ENCODE results near the gene LRRK2. TPM values are rescaled to one million over a fixed set of nuclear protein-coding genes. Genes with fewer than 3 reads are reported as not detected.

The LRRK2 gene
- polyA plus RNA-seq = 1 to 10 TPM in 2 of 4 donors, under 1 TPM in 2; 0.22 to 1.7 (median 0.99) TPM
- long read RNA-seq, donor 1 = 0 reads
- long read RNA-seq, donor 2 = 0 reads
- long read RNA-seq, donor 3 = 0 reads
- long read RNA-seq, donor 4 = 0 reads
- long read RNA-seq, donor 5 = 0 reads
- long read RNA-seq, donor 6 = 0 reads
- long read RNA-seq, donor 7 = 0 reads
- long read RNA-seq, donor 8 = 0 reads
- long read RNA-seq, donor 9 = 0 reads
- long read RNA-seq, donor 10 = 0 reads

DNA sequence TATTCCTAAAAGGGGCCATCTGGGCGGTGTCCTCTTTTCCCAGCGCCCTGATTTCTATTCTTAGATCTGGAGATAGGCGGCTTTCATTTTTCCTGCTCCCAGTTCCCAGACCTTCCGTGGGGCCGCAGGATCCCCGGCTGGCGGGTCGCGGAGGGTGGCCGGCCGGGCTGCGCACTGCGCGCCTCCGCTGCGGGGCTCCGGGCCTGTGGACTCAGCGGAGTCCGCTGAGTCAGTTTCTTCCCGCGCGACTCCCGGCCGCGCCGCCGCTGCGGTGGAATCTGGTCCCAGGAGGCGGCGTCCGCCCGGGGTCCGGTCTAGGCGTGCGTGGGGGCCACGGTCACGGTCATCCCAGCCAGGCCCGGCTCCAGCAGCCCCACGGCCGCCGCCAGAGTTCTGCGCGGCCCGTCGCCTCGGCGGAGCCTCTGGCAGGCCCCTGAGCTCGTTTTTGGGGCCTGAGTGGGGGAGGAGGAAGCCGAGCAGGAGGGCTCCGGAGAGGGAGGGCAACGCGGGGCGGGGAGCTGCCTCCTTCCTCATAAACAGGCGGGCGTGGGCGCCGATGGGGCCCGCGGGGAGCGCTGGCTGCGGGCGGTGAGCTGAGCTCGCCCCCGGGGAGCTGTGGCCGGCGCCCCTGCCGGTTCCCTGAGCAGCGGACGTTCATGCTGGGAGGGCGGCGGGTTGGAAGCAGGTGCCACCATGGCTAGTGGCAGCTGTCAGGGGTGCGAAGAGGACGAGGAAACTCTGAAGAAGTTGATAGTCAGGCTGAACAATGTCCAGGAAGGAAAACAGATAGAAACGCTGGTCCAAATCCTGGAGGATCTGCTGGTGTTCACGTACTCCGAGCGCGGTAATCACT, at the start of gene LRRK2:
Gene LRRK2, plus strand, starts transcription at position 559 of the 853 bp plus-strand sequence. Its CDS starts 135 bp downstream, at position 694.
- FAIRE-seq (no peak), DNase-seq (peak; percentile 23 to 60)
- peaks cover 0 to 3% of the 10 kb centered on the region in 2 donors for H3K9me3 ChIP-seq (ENCODE audit: control insufficient read depth in 2 of 2, insufficient read depth in 1 of 2, low read depth in 1 of 2, low read length in 1 of 2)
- peaks cover 0 to 18% (median 0%) of the 10 kb centered on the region in 3 donors for H3K27me3 ChIP-seq (ENCODE audit: control insufficient read depth in 3 of 3, insufficient read depth in 3 of 3, low read length in 3 of 3)
- no peaks in the 10 kb centered on the region for H3K4me1 ChIP-seq (ENCODE audit: control insufficient read depth in 3 of 3, insufficient read depth in 2 of 3, low read depth in 1 of 3, low read length in 2 of 3)
- H3K4me3 ChIP-seq (ENCODE audit: low read depth in 1 of 3, low read length in 3 of 3) = peak within 1 kb of the TSS; percentile 46 to 54 (median 51)
- 1 to 2% (median 2%) methylated on average over 71 to 78 of the region's 78 CpGs for WGBS, 3 donors
- peak within 1 kb of the TSS in 2 of 3 donors; percentile 29 to 92 for H3K27ac ChIP-seq (ENCODE audit: low read depth in 1 of 3, low read length in 2 of 3)
- H3K36me3 ChIP-seq (ENCODE audit: control insufficient read depth in 3 of 3, insufficient read depth in 2 of 3, low read depth in 1 of 3, low read length in 3 of 3) = no peaks in the 10 kb centered on the region

DNA sequence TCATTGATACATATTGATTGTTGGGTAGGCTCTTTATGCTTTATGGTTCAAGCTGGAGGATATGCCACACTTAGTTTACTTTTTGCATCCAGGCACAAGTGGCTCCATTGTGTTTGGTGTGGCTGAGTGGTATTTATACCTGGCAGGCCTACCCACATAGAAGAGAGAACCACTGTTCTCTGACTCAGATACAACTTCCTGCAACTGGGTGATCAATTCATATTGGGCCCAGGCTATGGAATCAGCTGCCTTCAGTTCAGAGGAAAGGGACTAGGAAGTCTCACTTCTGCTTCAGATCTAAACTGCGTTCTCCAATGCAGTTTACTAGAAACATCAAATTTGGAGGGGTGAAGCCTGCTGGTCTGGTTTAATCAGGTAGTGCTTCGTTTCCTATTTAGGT, 49.8 kb upstream of the LRRK2 start:
- H3K36me3 ChIP-seq (ENCODE audit: control insufficient read depth in 3 of 3, insufficient read depth in 2 of 3, low read depth in 1 of 3, low read length in 3 of 3) = no peaks in the 10 kb centered on the region
- FAIRE-seq (no peak), DNase-seq (no peak)
- H3K27me3 ChIP-seq (ENCODE audit: control insufficient read depth in 3 of 3, insufficient read depth in 3 of 3, low read length in 3 of 3) = no peaks in the 10 kb centered on the region
- no peak overlapping the region for H3K4me3 ChIP-seq (ENCODE audit: low read depth in 1 of 3, low read length in 3 of 3)
- 58 to 74% (median 70%) methylated on average over 2 of the region's 2 CpGs for WGBS, 3 donors
- no peaks in the 10 kb centered on the region for H3K4me1 ChIP-seq (ENCODE audit: control insufficient read depth in 3 of 3, insufficient read depth in 2 of 3, low read depth in 1 of 3, low read length in 2 of 3)
- no peak overlapping the region for H3K27ac ChIP-seq (ENCODE audit: low read depth in 1 of 3, low read length in 2 of 3)
- H3K9me3 ChIP-seq (ENCODE audit: control insufficient read depth in 2 of 2, insufficient read depth in 1 of 2, low read depth in 1 of 2, low read length in 1 of 2) = peaks cover 0 to under 1% of the 10 kb centered on the region in 2 donors

DNA sequence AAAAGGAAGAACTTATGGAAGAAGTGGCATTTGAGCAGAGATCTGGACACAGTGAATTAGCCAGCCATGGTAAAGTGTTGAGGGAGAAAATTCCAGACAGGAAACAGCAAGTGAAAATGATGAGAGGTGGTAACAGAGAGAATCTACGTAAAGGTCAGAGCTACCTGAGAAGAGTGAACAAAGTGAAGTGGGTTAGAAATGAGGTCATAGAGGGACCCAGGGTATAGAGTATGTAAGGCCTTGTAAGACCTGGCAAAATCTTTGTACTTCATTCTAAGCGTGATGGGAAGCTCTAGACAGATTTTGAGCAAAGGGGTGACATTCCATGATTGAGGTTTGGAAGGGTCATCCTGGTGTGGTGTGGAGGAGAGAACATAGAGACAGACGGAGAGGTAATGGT, 49.3 kb upstream of the LRRK2 start:
- FAIRE-seq = no peak

GRCh38 chr12:40178701-40179100, 46.1 kb upstream of the LRRK2 start:
- DNase-seq (no peak), FAIRE-seq (no peak)
- Histone ChIP-seq H3K27me3 (ENCODE audit: control insufficient read depth in 3 of 3, insufficient read depth in 3 of 3, low read length in 3 of 3) (no peaks in the 10 kb centered on the region), H3K4me3 (ENCODE audit: low read depth in 1 of 3, low read length in 3 of 3) (no peak overlapping the region), H3K4me1 (ENCODE audit: control insufficient read depth in 3 of 3, insufficient read depth in 2 of 3, low read depth in 1 of 3, low read length in 2 of 3) (no peaks in the 10 kb centered on the region), H3K9me3 (ENCODE audit: control insufficient read depth in 2 of 2, insufficient read depth in 1 of 2, low read depth in 1 of 2, low read length in 1 of 2) (peaks cover 0 to 4% of the 10 kb centered on the region in 2 donors), H3K36me3 (ENCODE audit: control insufficient read depth in 3 of 3, insufficient read depth in 2 of 3, low read depth in 1 of 3, low read length in 3 of 3) (no peaks in the 10 kb centered on the region), H3K27ac (ENCODE audit: low read depth in 1 of 3, low read length in 2 of 3) (no peak overlapping the region)
- 52 to 79% (median 73%) methylated on average over 4 of the region's 4 CpGs for WGBS, 3 donors

More for the DNA sequence above, 49.3 kb upstream of the LRRK2 start:
- Histone ChIP-seq H3K27me3 (ENCODE audit: control insufficient read depth in 3 of 3, insufficient read depth in 3 of 3, low read length in 3 of 3) (no peaks in the 10 kb centered on the region), H3K4me1 (ENCODE audit: control insufficient read depth in 3 of 3, insufficient read depth in 2 of 3, low read depth in 1 of 3, low read length in 2 of 3) (no peaks in the 10 kb centered on the region), H3K4me3 (ENCODE audit: low read depth in 1 of 3, low read length in 3 of 3) (no peak overlapping the region), H3K27ac (ENCODE audit: low read depth in 1 of 3, low read length in 2 of 3) (no peak overlapping the region), H3K9me3 (ENCODE audit: control insufficient read depth in 2 of 2, insufficient read depth in 1 of 2, low read depth in 1 of 2, low read length in 1 of 2) (peaks cover 0 to 4% of the 10 kb centered on the region in 2 donors), H3K36me3 (ENCODE audit: control insufficient read depth in 3 of 3, insufficient read depth in 2 of 3, low read depth in 1 of 3, low read length in 3 of 3) (no peaks in the 10 kb centered on the region)
- DNase-seq = no peak
- 88 to 94% (median 90%) methylated on average over 3 of the region's 3 CpGs for WGBS, 3 donors

DNA sequence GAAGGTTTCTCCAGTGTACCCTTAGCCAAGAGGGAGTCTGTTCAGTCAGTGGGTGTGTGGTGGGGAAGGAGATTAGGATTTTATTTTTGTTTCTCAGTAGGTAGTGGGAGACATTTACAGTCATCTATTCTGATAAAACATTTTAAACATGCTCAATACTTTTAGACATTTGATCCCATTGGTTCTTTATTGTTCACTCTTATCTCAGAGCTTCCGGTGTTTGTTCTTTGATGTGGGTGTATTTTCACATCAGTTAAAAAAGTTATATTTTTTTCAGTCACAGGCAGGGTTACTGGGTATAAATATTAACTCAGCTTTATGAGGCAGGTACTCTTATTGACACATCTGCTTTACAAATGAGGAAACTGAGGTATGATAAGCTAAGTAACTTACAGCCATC, 43.3 kb upstream of the LRRK2 start:
- FAIRE-seq (no peak), DNase-seq (no peak)
- H3K4me1 ChIP-seq (ENCODE audit: control insufficient read depth in 3 of 3, insufficient read depth in 2 of 3, low read depth in 1 of 3, low read length in 2 of 3) = no peaks in the 10 kb centered on the region
- no peaks in the 10 kb centered on the region for H3K36me3 ChIP-seq (ENCODE audit: control insufficient read depth in 3 of 3, insufficient read depth in 2 of 3, low read depth in 1 of 3, low read length in 3 of 3)
- peaks cover 0 to 4% of the 10 kb centered on the region in 2 donors for H3K9me3 ChIP-seq (ENCODE audit: control insufficient read depth in 2 of 2, insufficient read depth in 1 of 2, low read depth in 1 of 2, low read length in 1 of 2)
- H3K27me3 ChIP-seq (ENCODE audit: control insufficient read depth in 3 of 3, insufficient read depth in 3 of 3, low read length in 3 of 3) = no peaks in the 10 kb centered on the region
- no peak overlapping the region for H3K4me3 ChIP-seq (ENCODE audit: low read depth in 1 of 3, low read length in 3 of 3)
- 21 to 50% (median 31%) methylated on average over 1 of the region's 1 CpG for WGBS, 3 donors
- H3K27ac ChIP-seq (ENCODE audit: low read depth in 1 of 3, low read length in 2 of 3) = no peak overlapping the region

- Histone ChIP-seq H3K9me3 (ENCODE audit: control insufficient read depth in 2 of 2, insufficient read depth in 1 of 2, low read depth in 1 of 2, low read length in 1 of 2) (peaks cover 0 to 10% of the 10 kb centered on the region in 2 donors), H3K4me1 (ENCODE audit: control insufficient read depth in 3 of 3, insufficient read depth in 2 of 3, low read depth in 1 of 3, low read length in 2 of 3) (no peaks in the 10 kb centered on the region), H3K27ac (ENCODE audit: low read depth in 1 of 3, low read length in 2 of 3) (no peak overlapping the region), H3K36me3 (ENCODE audit: control insufficient read depth in 3 of 3, insufficient read depth in 2 of 3, low read depth in 1 of 3, low read length in 3 of 3) (no peaks in the 10 kb centered on the region), H3K4me3 (ENCODE audit: low read depth in 1 of 3, low read length in 3 of 3) (no peak overlapping the region), H3K27me3 (ENCODE audit: control insufficient read depth in 3 of 3, insufficient read depth in 3 of 3, low read length in 3 of 3) (no peaks in the 10 kb centered on the region)
- FAIRE-seq (no peak), DNase-seq (no peak)
- WGBS, 3 donors = 81 to 88% (median 83%) methylated on average over 1 of the region's 1 CpG
Measured at GRCh38 chr12:40183715-40184114, 41.1 kb upstream of the LRRK2 start.

DNA sequence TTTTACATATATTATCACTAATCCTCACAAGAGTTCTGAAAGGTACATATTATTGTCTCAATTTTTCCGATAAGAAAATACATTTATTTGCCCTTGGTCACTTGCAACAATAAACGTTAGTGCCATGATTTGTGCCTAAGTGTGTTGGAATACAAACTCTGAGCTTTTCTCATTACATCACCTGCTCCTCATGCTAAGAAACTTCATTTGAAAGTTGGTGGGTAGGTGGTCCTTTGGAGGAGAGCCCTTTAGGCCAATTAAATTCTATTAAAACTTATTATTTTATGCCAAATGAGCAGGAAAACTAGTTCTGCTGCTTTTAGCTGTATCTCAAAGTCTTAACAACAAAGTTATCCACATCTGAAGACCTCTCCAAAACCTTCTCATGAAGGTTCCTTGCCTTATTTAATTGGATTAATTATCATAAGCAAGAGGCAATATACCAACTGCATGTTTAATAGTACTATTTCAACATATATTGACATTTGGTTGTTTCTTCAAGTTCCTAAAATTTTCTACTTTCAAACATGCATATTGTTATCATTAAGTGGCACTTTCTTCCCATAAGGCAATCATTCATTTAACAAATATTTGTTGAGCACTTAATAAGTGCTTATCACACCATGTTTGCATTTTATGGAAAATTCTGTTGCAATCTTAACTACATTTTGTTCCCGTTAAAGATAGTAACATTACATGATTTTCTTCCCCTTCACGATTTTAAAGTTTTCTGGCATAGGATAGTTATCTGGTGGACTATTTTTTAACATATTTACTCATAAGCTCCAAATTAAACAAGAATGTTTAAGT, 40.1 kb upstream of the LRRK2 start:
- H3K27me3 ChIP-seq (ENCODE audit: control insufficient read depth in 3 of 3, insufficient read depth in 3 of 3, low read length in 3 of 3) = no peaks in the 10 kb centered on the region
- no peaks in the 10 kb centered on the region for H3K4me1 ChIP-seq (ENCODE audit: control insufficient read depth in 3 of 3, insufficient read depth in 2 of 3, low read depth in 1 of 3, low read length in 2 of 3)
- WGBS, 3 donors = 77 to 85% (median 79%) methylated on average over 4 of the region's 4 CpGs
- DNase-seq = no peak
- peaks cover 0 to 10% of the 10 kb centered on the region in 2 donors for H3K9me3 ChIP-seq (ENCODE audit: control insufficient read depth in 2 of 2, insufficient read depth in 1 of 2, low read depth in 1 of 2, low read length in 1 of 2)
- no peak overlapping the region for H3K27ac ChIP-seq (ENCODE audit: low read depth in 1 of 3, low read length in 2 of 3)
- FAIRE-seq = no peak
- no peaks in the 10 kb centered on the region for H3K36me3 ChIP-seq (ENCODE audit: control insufficient read depth in 3 of 3, insufficient read depth in 2 of 3, low read depth in 1 of 3, low read length in 3 of 3)
- H3K4me3 ChIP-seq (ENCODE audit: low read depth in 1 of 3, low read length in 3 of 3) = no peak overlapping the region

DNA sequence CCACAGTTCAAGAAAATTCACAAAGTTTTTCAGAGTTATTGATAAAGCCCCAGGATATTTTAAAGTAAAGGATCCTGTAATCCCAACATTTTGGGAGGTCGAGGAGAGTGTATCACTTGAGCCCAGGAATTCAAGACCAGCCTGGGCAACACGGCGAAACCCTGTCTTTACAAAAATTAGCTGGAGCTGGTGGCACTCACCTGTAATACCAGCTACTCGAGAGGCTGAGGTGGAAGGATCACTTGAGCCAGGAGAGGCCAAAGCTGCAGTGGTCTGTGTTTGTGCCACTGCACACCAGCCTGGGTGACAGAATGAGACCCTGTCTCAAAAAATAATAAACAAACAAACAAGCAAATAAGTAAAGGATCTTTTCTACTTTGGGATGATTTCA, 39.5 kb upstream of the LRRK2 start:
- H3K9me3 ChIP-seq (ENCODE audit: control insufficient read depth in 2 of 2, insufficient read depth in 1 of 2, low read depth in 1 of 2, low read length in 1 of 2) = peaks cover 0 to 7% of the 10 kb centered on the region in 2 donors
- no peaks in the 10 kb centered on the region for H3K4me1 ChIP-seq (ENCODE audit: control insufficient read depth in 3 of 3, insufficient read depth in 2 of 3, low read depth in 1 of 3, low read length in 2 of 3)
- WGBS, 3 donors = 74 to 86% (median 79%) methylated on average over 4 of the region's 4 CpGs
- H3K27ac ChIP-seq (ENCODE audit: low read depth in 1 of 3, low read length in 2 of 3) = no peak overlapping the region
- H3K36me3 ChIP-seq (ENCODE audit: control insufficient read depth in 3 of 3, insufficient read depth in 2 of 3, low read depth in 1 of 3, low read length in 3 of 3) = no peaks in the 10 kb centered on the region
- FAIRE-seq (no peak), DNase-seq (no peak)
- no peaks in the 10 kb centered on the region for H3K27me3 ChIP-seq (ENCODE audit: control insufficient read depth in 3 of 3, insufficient read depth in 3 of 3, low read length in 3 of 3)
- H3K4me3 ChIP-seq (ENCODE audit: low read depth in 1 of 3, low read length in 3 of 3) = no peak overlapping the region
